H9 (cell line): ENCODE data around the gene PVR. TPM values are rescaled to one million over a fixed set of nuclear protein-coding genes. Genes with fewer than 3 reads are reported as not detected.

Experiments
- DNase-seq: peaks from one replicate; pipeline ENCODE4 v3.0.0-alpha.2; 2017
- H2AFZ ChIP-seq: one replicate; pipeline ENCODE4 v1.6.1; 2013; ENCODE audit warnings: mild to moderate bottlenecking, low read length, control low read depth, moderate library complexity
- H2AK5ac ChIP-seq: 2 replicates; pipeline ENCODE4 v1.6.1; 2013; ENCODE audit warnings: low read length, control low read depth, mixed read lengths; ENCODE audit not compliant: insufficient read length
- H2BK120ac ChIP-seq: one replicate; pipeline ENCODE4 v1.6.1; 2013; ENCODE audit warnings: low read depth, mild to moderate bottlenecking, low read length, control low read depth, inconsistent platforms; ENCODE audit not compliant: poor library complexity, severe bottlenecking
- H2BK12ac ChIP-seq: 2 replicates; pipeline ENCODE4 v1.6.1; 2013; ENCODE audit warnings: low read length, control low read depth, mixed read lengths, low read depth; ENCODE audit not compliant: insufficient read length
- H2BK15ac ChIP-seq: 2 replicates; pipeline ENCODE4 v1.6.1; 2013; ENCODE audit warnings: low read depth, low read length, control low read depth
- H2BK20ac ChIP-seq: one replicate; pipeline ENCODE4 v1.6.1; 2013; ENCODE audit warnings: low read depth, mild to moderate bottlenecking, low read length, control low read depth, inconsistent platforms; ENCODE audit not compliant: poor library complexity, severe bottlenecking
- H2BK5ac ChIP-seq: 2 replicates; pipeline ENCODE4 v1.6.1; 2013; ENCODE audit warnings: low read length, control low read depth, mixed read lengths; ENCODE audit not compliant: insufficient read length
- H3K14ac ChIP-seq: 2 replicates; pipeline ENCODE4 v1.6.1; 2013; ENCODE audit warnings: low read length, control low read depth; ENCODE audit not compliant: insufficient read depth
- H3K18ac ChIP-seq: 2 replicates; pipeline ENCODE4 v1.6.1; 2013; ENCODE audit warnings: low read depth, mild to moderate bottlenecking, mixed read lengths, low read length, control low read depth; ENCODE audit not compliant: insufficient read length
- H3K23ac ChIP-seq: 2 replicates; pipeline ENCODE4 v1.6.1; 2013; ENCODE audit warnings: low read length, control low read depth, mixed read lengths, low read depth; ENCODE audit not compliant: insufficient read length
- H3K23me2 ChIP-seq: 2 replicates; pipeline ENCODE4 v1.6.1; 2013; ENCODE audit warnings: low read depth, mild to moderate bottlenecking, mixed read lengths, low read length, control low read depth; ENCODE audit not compliant: insufficient read length, poor library complexity, severe bottlenecking
- H3K27ac ChIP-seq: 2 replicates; pipeline ENCODE4 v1.5.1; 2013; ENCODE audit warnings: low read length, control low read depth, mixed read lengths, low read depth; ENCODE audit not compliant: insufficient read length
- H3K27me3 ChIP-seq: 2 replicates; pipeline ENCODE4 v1.6.1; 2013; ENCODE audit warnings: low read length, control low read depth, inconsistent platforms; ENCODE audit not compliant: insufficient read depth
- H3K4ac ChIP-seq: 2 replicates; pipeline ENCODE4 v1.6.1; 2013; ENCODE audit warnings: low read depth, mild to moderate bottlenecking, control low read depth, inconsistent platforms, low read length, moderate library complexity
- H3K4me1 ChIP-seq: 2 replicates; pipeline ENCODE4 v1.6.1; 2013; ENCODE audit warnings: low read length, control low read depth, inconsistent platforms; ENCODE audit not compliant: insufficient read depth
- H3K4me2 ChIP-seq: 2 replicates; pipeline ENCODE4 v1.6.1; 2013; ENCODE audit warnings: low read length, control low read depth, mixed read lengths; ENCODE audit not compliant: insufficient read length, insufficient read depth
- H3K56ac ChIP-seq: 2 replicates; pipeline ENCODE4 v1.6.1; 2013; ENCODE audit warnings: low read depth, mild to moderate bottlenecking, mixed read lengths, low read length, control low read depth; ENCODE audit not compliant: insufficient read length
- H3K79me1 ChIP-seq: 2 replicates; pipeline ENCODE4 v1.6.1; 2013; ENCODE audit warnings: low read depth, mild to moderate bottlenecking, moderate library complexity, low read length, control low read depth, inconsistent platforms; ENCODE audit not compliant: insufficient read depth, poor library complexity, severe bottlenecking
- H3K79me2 ChIP-seq: 2 replicates; pipeline ENCODE4 v1.6.1; 2013; ENCODE audit warnings: low read length, control low read depth, inconsistent platforms; ENCODE audit not compliant: insufficient read depth
- H3K9ac ChIP-seq: 2 replicates; pipeline ENCODE4 v1.6.1; 2013; ENCODE audit warnings: low read length, control low read depth, mixed read lengths; ENCODE audit not compliant: insufficient read length; ENCODE audit errors: extremely low read depth
- H3K9me3 ChIP-seq: one replicate; pipeline ENCODE4 v1.6.1; 2013; ENCODE audit warnings: low read depth, low read length, inconsistent platforms; ENCODE audit not compliant: control insufficient read depth
- H3T11ph ChIP-seq: one replicate; pipeline ENCODE4 v1.6.1; 2013; ENCODE audit warnings: mild to moderate bottlenecking, low read length, control low read depth, inconsistent platforms
- H4K20me1 ChIP-seq: one replicate; pipeline ENCODE4 v1.6.1; 2013; ENCODE audit not compliant: control insufficient read depth, insufficient read length, insufficient read depth
- H4K5ac ChIP-seq: 2 replicates; pipeline ENCODE4 v1.6.1; 2013; ENCODE audit warnings: low read depth, mild to moderate bottlenecking, mixed read lengths, low read length, control low read depth; ENCODE audit not compliant: insufficient read length
- H4K8ac ChIP-seq: replicated peaks from 2 replicates; pipeline ENCODE4 v1.6.1; 2013; ENCODE audit warnings: low read length, control low read depth, mixed read lengths, low read depth; ENCODE audit not compliant: insufficient read length
- H4K91ac ChIP-seq: 2 replicates; pipeline ENCODE4 v1.6.1; 2013; ENCODE audit warnings: low read depth, mild to moderate bottlenecking, moderate library complexity, mixed read lengths, low read length, control low read depth; ENCODE audit not compliant: insufficient read length
- H3K27ac Mint-ChIP-seq, 3 experiments: 2 replicates in 2 of 3; 3 replicates in 1 of 3; pipeline ENCODE4 v1.8.0; 2020 to 2021; ENCODE audit warnings: mixed read lengths in 3 of 3, mild to moderate bottlenecking in 1 of 3, moderate library complexity in 1 of 3
- H3K27me3 Mint-ChIP-seq: 2 replicates; pipeline ENCODE4 v1.8.0; 2021; ENCODE audit warnings: low read depth, mild to moderate bottlenecking, moderate library complexity, mixed read lengths
- H3K36me3 Mint-ChIP-seq, 3 experiments: 2 replicates in 2 of 3; 3 replicates in 1 of 3; pipeline ENCODE4 v1.8.0; 2020 to 2021; ENCODE audit warnings: low read depth in 3 of 3, mixed read lengths in 3 of 3; ENCODE audit not compliant: insufficient read depth in 1 of 3
- H3K4me1 Mint-ChIP-seq, 2 experiments: 2 replicates each; pipeline ENCODE4 v1.8.0; 2020; ENCODE audit warnings: mixed read lengths in 2 of 2
- H3K4me3 Mint-ChIP-seq, 2 experiments: 2 replicates in 1 of 2; 3 replicates in 1 of 2; pipeline ENCODE4 v1.8.0; 2020 to 2021; ENCODE audit warnings: mild to moderate bottlenecking in 2 of 2, mixed read lengths in 2 of 2, moderate library complexity in 1 of 2
- H3K9me3 Mint-ChIP-seq, 2 experiments: 2 replicates in 1 of 2; 3 replicates in 1 of 2; pipeline ENCODE4 v1.8.0; 2020; ENCODE audit warnings: mild to moderate bottlenecking in 2 of 2, mixed read lengths in 2 of 2, moderate library complexity in 1 of 2
- WGBS: extraction: QIAGEN DNeasy Blood & Tissue Kit; methylation state at CpG from one replicate; pipeline ENCODE4 v1.1.7; 2013; ENCODE audit warnings: missing lambda C conversion rate, low lambda C conversion rate, mixed read lengths; ENCODE audit not compliant: insufficient read length; ENCODE audit errors: extremely low coverage; 5-methylcytosine and 5-hydroxymethylcytosine counted together
- total RNA-seq: library from RNA; stranded (reverse); gene quantifications from 2 replicates; pipeline ENCODE4 v1.2.1, GENCODE V29; 2021
- TF ChIP-seq, protein P1 (sequence below): fragments of 200-600 bp; sonication (generic); conservative IDR thresholded peaks from 3 replicates; pipeline ENCODE4 v1.8.0; 2021; ENCODE audit warnings: antibody characterized with exemption, mild to moderate bottlenecking

PVR gene
- total RNA-seq, 1 experiment from 2014 or later, result 29.2 TPM

GRCh38 chr19:44603201-44603945, 40.3 kb upstream of the PVR start:
- Histone ChIP-seq H3K9me3 (no peaks in the 10 kb centered on the region), H2BK5ac (no peak overlapping the region), H3K56ac (no peak overlapping the region), H3K9ac (no peak overlapping the region), H2AK5ac (no peak overlapping the region), H3K79me2 (no peaks in the 10 kb centered on the region), H3K79me1 (no peaks in the 10 kb centered on the region), H3T11ph (no peak overlapping the region), H3K4me1 (peaks cover 4% of the 10 kb centered on the region; the same call in 1 of the 2 replicates), H2BK12ac (no peak overlapping the region), H4K20me1 (no peaks in the 10 kb centered on the region), H3K23me2 (no peaks in the 10 kb centered on the region), H3K27me3 (no peaks in the 10 kb centered on the region), H3K14ac (no peak overlapping the region), H4K8ac (no peak overlapping the region), H2BK120ac (no peak overlapping the region), H4K91ac (no peak overlapping the region), H3K4me2 (no peak overlapping the region), H3K27ac (no peak overlapping the region), H3K18ac (no peak overlapping the region), H2AFZ (no peak overlapping the region), H3K4ac (no peak overlapping the region), H2BK20ac (no peak overlapping the region), H2BK15ac (no peak overlapping the region), H3K23ac (no peak overlapping the region), H4K5ac (no peak overlapping the region)
- peaks cover 0 to 4% (median 2%) of the 10 kb centered on the region in 3 experiments; a peak in 2 of 7 replicates for H3K36me3 Mint-ChIP-seq
- no CpG with 5 or more reads among the region's 8 CpGs for WGBS
- TF ChIP-seq, protein P1, sequence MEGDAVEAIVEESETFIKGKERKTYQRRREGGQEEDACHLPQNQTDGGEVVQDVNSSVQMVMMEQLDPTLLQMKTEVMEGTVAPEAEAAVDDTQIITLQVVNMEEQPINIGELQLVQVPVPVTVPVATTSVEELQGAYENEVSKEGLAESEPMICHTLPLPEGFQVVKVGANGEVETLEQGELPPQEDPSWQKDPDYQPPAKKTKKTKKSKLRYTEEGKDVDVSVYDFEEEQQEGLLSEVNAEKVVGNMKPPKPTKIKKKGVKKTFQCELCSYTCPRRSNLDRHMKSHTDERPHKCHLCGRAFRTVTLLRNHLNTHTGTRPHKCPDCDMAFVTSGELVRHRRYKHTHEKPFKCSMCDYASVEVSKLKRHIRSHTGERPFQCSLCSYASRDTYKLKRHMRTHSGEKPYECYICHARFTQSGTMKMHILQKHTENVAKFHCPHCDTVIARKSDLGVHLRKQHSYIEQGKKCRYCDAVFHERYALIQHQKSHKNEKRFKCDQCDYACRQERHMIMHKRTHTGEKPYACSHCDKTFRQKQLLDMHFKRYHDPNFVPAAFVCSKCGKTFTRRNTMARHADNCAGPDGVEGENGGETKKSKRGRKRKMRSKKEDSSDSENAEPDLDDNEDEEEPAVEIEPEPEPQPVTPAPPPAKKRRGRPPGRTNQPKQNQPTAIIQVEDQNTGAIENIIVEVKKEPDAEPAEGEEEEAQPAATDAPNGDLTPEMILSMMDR, result no peak
- no peak for DNase-seq
- no peaks in the 10 kb centered on the region for H3K9me3 Mint-ChIP-seq
- H3K27me3 Mint-ChIP-seq, result peaks cover 4% of the 10 kb centered on the region; the same call in 1 of the 2 replicates
- peaks cover 36 to 39% of the 10 kb centered on the region in 2 experiments for H3K4me1 Mint-ChIP-seq
- H3K4me3 Mint-ChIP-seq, result no peak overlapping the region
- H3K27ac Mint-ChIP-seq, result no peak overlapping the region
